Endometrium (tissue), 2 donors: ENCODE results near the gene BNIP1.
"Not testable (repeated sequence)": the region's sequence is repeated elsewhere in the genome, so short reads cannot be mapped to it uniquely, and the experiment has no call there.

Experiments used
- FAIRE-seq: peaks from 2 replicates; lab custom pipeline; 2012; peaks lifted over from hg19 to GRCh38; lab: Jason Lieb, UNC
- donor health status: control.
- donor health status: control.

The BNIP1 gene

GRCh38 chr5:173144200-173145176 lies at the start of gene BNIP1:
Gene BNIP1 (plus strand): TSS chr5:173144531. CDS start chr5:173144546, 15 bp downstream.
- peak; percentile 82 for FAIRE-seq

GRCh38 chr5:173098787-173099186 lies 45.5 kb upstream of the BNIP1 start:
- no peak for FAIRE-seq

- FAIRE-seq = no peak
Measured at GRCh38 chr5:173099461-173099860, 44.9 kb upstream of the BNIP1 start.

GRCh38 chr5:173101245-173101644 lies 43.1 kb upstream of the BNIP1 start:
- FAIRE-seq = no peak

- no peak for FAIRE-seq
Measured at GRCh38 chr5:173103411-173103810, 40.9 kb upstream of the BNIP1 start.

- no peak for FAIRE-seq
Measured at GRCh38 chr5:173108914-173109313, 35.4 kb upstream of the BNIP1 start.

GRCh38 chr5:173114536-173114935 lies 29.8 kb upstream of the BNIP1 start:
- FAIRE-seq = no peak

GRCh38 chr5:173119719-173120118 lies 24.6 kb upstream of the BNIP1 start:
- FAIRE-seq = no peak

- FAIRE-seq = no peak
Measured at GRCh38 chr5:173123416-173123815, 20.9 kb upstream of the BNIP1 start.

- not testable (repeated sequence) for FAIRE-seq
Measured at GRCh38 chr5:173132166-173132565, 12.2 kb upstream of the BNIP1 start.

- FAIRE-seq = no peak
Measured at GRCh38 chr5:173138707-173139106, 5.6 kb upstream of the BNIP1 start.

- no peak for FAIRE-seq
Measured at GRCh38 chr5:173139631-173140030, 4.7 kb upstream of the BNIP1 start.

- no peak for FAIRE-seq
Measured at GRCh38 chr5:173140769-173141168, 3.6 kb upstream of the BNIP1 start.

- FAIRE-seq = no peak
Measured at GRCh38 chr5:173143567-173143966, 764 bp upstream of the BNIP1 start.

GRCh38 chr5:173148354-173148753 lies 4.0 kb downstream of the BNIP1 start:
- no peak for FAIRE-seq

GRCh38 chr5:173152547-173152946 lies 8.2 kb downstream of the BNIP1 start:
- FAIRE-seq = no peak

- no peak for FAIRE-seq
Measured at GRCh38 chr5:173153842-173154241, 9.5 kb downstream of the BNIP1 start.

- not testable (repeated sequence) for FAIRE-seq
Measured at GRCh38 chr5:173154619-173155018, 10.3 kb downstream of the BNIP1 start.

GRCh38 chr5:173155912-173156311 lies 11.6 kb downstream of the BNIP1 start:
- FAIRE-seq = no peak

- FAIRE-seq = no peak
Measured at GRCh38 chr5:173158366-173158765, 14.0 kb downstream of the BNIP1 start.

GRCh38 chr5:173159256-173159655 lies 14.9 kb downstream of the BNIP1 start:
- FAIRE-seq = no peak

- FAIRE-seq = no peak
Measured at GRCh38 chr5:173161148-173161547, 16.8 kb downstream of the BNIP1 start.

GRCh38 chr5:173163219-173163618 lies 18.9 kb downstream of the BNIP1 start:
- FAIRE-seq = no peak
